ENCODE data around the gene CDH4. TPM values are rescaled to one million over a fixed set of nuclear protein-coding genes. Genes with fewer than 3 reads are reported as not detected.
"Not testable (repeated sequence)": the region's sequence is repeated elsewhere in the genome, so short reads cannot be mapped to it uniquely, and the experiment has no call there.

CDH4 gene
- polyA plus RNA-seq, 1 experiment, result 1.5 TPM

- ChIA-PET POLR2A (no interaction called here), CTCF (no interaction called here)
- H3K4me3 ChIP-seq (ENCODE audit: low read depth, low read length), result no peak overlapping the region
- no peaks in the 10 kb centered on the region for H3K36me3 ChIP-seq (ENCODE audit: control insufficient read depth, insufficient read depth, low read length)
- no peak for TF ChIP-seq CTCF (IDR thresholded peaks at IDR 0.05; ENCODE audit: insufficient read depth, low read depth, low read length)
- DNase-seq (ENCODE audit: low read depth), result no peak
- no peaks in the 10 kb centered on the region for H3K27me3 ChIP-seq (ENCODE audit: control insufficient read depth, insufficient read depth, low read length)
Observed at GRCh38 chr20:61399433-61399832, 147.4 kb downstream of the CDH4 start.

GRCh38 chr20:61400499-61400898 lies 148.4 kb downstream of the CDH4 start:
- ChIA-PET CTCF (no interaction called here), POLR2A (no interaction called here)

GRCh38 chr20:61404303-61404702 lies 152.2 kb downstream of the CDH4 start:
- no peak for DNase-seq (ENCODE audit: low read depth)
- H3K4me3 ChIP-seq (ENCODE audit: low read depth, low read length), result no peak overlapping the region
- no peaks in the 10 kb centered on the region for H3K36me3 ChIP-seq (ENCODE audit: control insufficient read depth, insufficient read depth, low read length)
- CTCF ChIA-PET, result no interaction called here
- POLR2A ChIA-PET, result no interaction called here
- TF ChIP-seq CTCF (IDR thresholded peaks at IDR 0.05; ENCODE audit: insufficient read depth, low read depth, low read length), result no peak
- no peaks in the 10 kb centered on the region for H3K27me3 ChIP-seq (ENCODE audit: control insufficient read depth, insufficient read depth, low read length)

More at GRCh38 chr20:61400499-61400898, 148.4 kb downstream of the CDH4 start:
- TF ChIP-seq CTCF (IDR thresholded peaks at IDR 0.05; ENCODE audit: insufficient read depth, low read depth, low read length), result no peak
- DNase-seq (ENCODE audit: low read depth), result no peak
- Histone ChIP-seq H3K36me3 (ENCODE audit: control insufficient read depth, insufficient read depth, low read length) (no peaks in the 10 kb centered on the region), H3K27me3 (ENCODE audit: control insufficient read depth, insufficient read depth, low read length) (no peaks in the 10 kb centered on the region), H3K4me3 (ENCODE audit: low read depth, low read length) (no peak overlapping the region)

- Histone ChIP-seq H3K4me3 (ENCODE audit: low read depth, low read length) (no peak overlapping the region), H3K36me3 (ENCODE audit: control insufficient read depth, insufficient read depth, low read length) (no peaks in the 10 kb centered on the region), H3K27me3 (ENCODE audit: control insufficient read depth, insufficient read depth, low read length) (no peaks in the 10 kb centered on the region)
- ChIA-PET CTCF (no interaction called here), POLR2A (no interaction called here)
- DNase-seq (ENCODE audit: low read depth), result no peak
- TF ChIP-seq CTCF (IDR thresholded peaks at IDR 0.05; ENCODE audit: insufficient read depth, low read depth, low read length), result no peak
Observed at GRCh38 chr20:61405007-61405406, 152.9 kb downstream of the CDH4 start.

- CTCF ChIA-PET, result not testable (repeated sequence)
Observed at GRCh38 chr20:61406773-61407172, 154.7 kb downstream of the CDH4 start.

GRCh38 chr20:61407561-61407960 lies 155.5 kb downstream of the CDH4 start:
- TF ChIP-seq CTCF (IDR thresholded peaks at IDR 0.05; ENCODE audit: insufficient read depth, low read depth, low read length), result no peak
- no peaks in the 10 kb centered on the region for H3K27me3 ChIP-seq (ENCODE audit: control insufficient read depth, insufficient read depth, low read length)
- H3K36me3 ChIP-seq (ENCODE audit: control insufficient read depth, insufficient read depth, low read length), result no peaks in the 10 kb centered on the region
- DNase-seq (ENCODE audit: low read depth), result no peak
- no peak overlapping the region for H3K4me3 ChIP-seq (ENCODE audit: low read depth, low read length)
- POLR2A ChIA-PET, result no interaction called here
- CTCF ChIA-PET, result no interaction called here

More at GRCh38 chr20:61406773-61407172, 154.7 kb downstream of the CDH4 start:
- H3K4me3 ChIP-seq (ENCODE audit: low read depth, low read length); H3K36me3 ChIP-seq (ENCODE audit: control insufficient read depth, insufficient read depth, low read length); DNase-seq (ENCODE audit: low read depth); POLR2A ChIA-PET; H3K27me3 ChIP-seq (ENCODE audit: control insufficient read depth, insufficient read depth, low read length): not testable (repeated sequence)

All from BJ (cell line).